ENCODE measurements around the gene RTN1. TPM values are rescaled to one million over a fixed set of nuclear protein-coding genes. Genes with fewer than 3 reads are reported as not detected.

The RTN1 gene
- polyA plus RNA-seq = 45.0 TPM
- long read RNA-seq, donor 1, transcript RTN1-202 (7 exons, 1,703 nt) = major isoform, 6 of 8 reads
- long read RNA-seq, donor 1, partial matches to known transcripts = 0 of 8 reads
- long read RNA-seq, donor 1, other reads (novel, unspliced or antisense) = 0 of 8 reads
- long read RNA-seq, donor 2, transcript RTN1-202 (7 exons, 1,703 nt) = major isoform, 19 of 22 reads
- long read RNA-seq, donor 2, partial matches to known transcripts = 0 of 22 reads
- long read RNA-seq, donor 2, other reads (novel, unspliced or antisense) = 0 of 22 reads
- long read RNA-seq, donor 3 = 0 reads
- long read RNA-seq, donor 4, partial matches to known transcripts = 0 of 1 reads
- long read RNA-seq, donor 4, other reads (novel, unspliced or antisense) = 0 of 1 reads
- long read RNA-seq, donor 5, transcript RTN1-202 (7 exons, 1,703 nt) = major isoform, 7 of 8 reads
- long read RNA-seq, donor 5, partial matches to known transcripts = 0 of 8 reads
- long read RNA-seq, donor 5, other reads (novel, unspliced or antisense) = 0 of 8 reads
- long read RNA-seq, donor 6, transcript RTN1-202 (7 exons, 1,703 nt) = major isoform, 15 of 18 reads
- long read RNA-seq, donor 6, partial matches to known transcripts = 0 of 18 reads
- long read RNA-seq, donor 6, other reads (novel, unspliced or antisense) = 0 of 18 reads
- long read RNA-seq, donor 7, transcript RTN1-202 (7 exons, 1,703 nt) = major isoform, 18 of 19 reads
- long read RNA-seq, donor 7, partial matches to known transcripts = 0 of 19 reads
- long read RNA-seq, donor 7, other reads (novel, unspliced or antisense) = 0 of 19 reads
- long read RNA-seq, donor 8, transcript RTN1-202 (7 exons, 1,703 nt) = major isoform, 14 of 17 reads
- long read RNA-seq, donor 8, partial matches to known transcripts = 0 of 17 reads
- long read RNA-seq, donor 8, other reads (novel, unspliced or antisense) = 0 of 17 reads
- long read RNA-seq, donor 9, transcript RTN1-202 (7 exons, 1,703 nt) = major isoform, 19 of 21 reads
- long read RNA-seq, donor 9, partial matches to known transcripts = 0 of 21 reads
- long read RNA-seq, donor 9, other reads (novel, unspliced or antisense) = 0 of 21 reads
- long read RNA-seq, donor 10, transcript RTN1-202 (7 exons, 1,703 nt) = major isoform, 9 of 11 reads
- long read RNA-seq, donor 10, partial matches to known transcripts = 0 of 11 reads
- long read RNA-seq, donor 10, other reads (novel, unspliced or antisense) = 0 of 11 reads
- long read RNA-seq, donor 11, transcript RTN1-202 (7 exons, 1,703 nt) = major isoform, 15 of 20 reads
- long read RNA-seq, donor 11, partial matches to known transcripts = 0 of 20 reads
- long read RNA-seq, donor 11, other reads (novel, unspliced or antisense) = 0 of 20 reads

- DNase-seq = peak; percentile 20 to 55
- peaks cover 3% of the 10 kb centered on the region for H3K9me3 ChIP-seq (ENCODE audit: control insufficient read depth, low read depth, low read length)
- H3K27me3 ChIP-seq (ENCODE audit: control insufficient read depth, insufficient read depth, low read length) = peaks cover 52% of the 10 kb centered on the region
- no CpG with 5 or more reads among the region's 84 CpGs for WGBS (ENCODE audit: insufficient coverage, low lambda C conversion rate)
- H3K4me1 ChIP-seq (ENCODE audit: control insufficient read depth, insufficient read depth, low read length) = no peaks in the 10 kb centered on the region
- no peak within 1 kb of the TSS for H3K27ac ChIP-seq (ENCODE audit: low read length)
- H3K36me3 ChIP-seq (ENCODE audit: control insufficient read depth, insufficient read depth, low read length) = no peaks in the 10 kb centered on the region
- H3K4me3 ChIP-seq (ENCODE audit: low read length) = peak within 1 kb of the TSS; percentile 22
These were observed at the start of gene RTN1 for GRCh38 chr14:59870277-59871165. Gene RTN1, minus strand, starts transcription at chr14:59870776. Its CDS starts 146 bp downstream, at chr14:59870630.

- 0% methylated on average over 1 of the region's 1 CpG for WGBS (ENCODE audit: insufficient coverage, low lambda C conversion rate)
- Histone ChIP-seq H3K27ac (ENCODE audit: low read length) (peak overlapping the region; percentile 33), H3K4me3 (ENCODE audit: low read length) (peak overlapping the region; percentile 48), H3K27me3 (ENCODE audit: control insufficient read depth, insufficient read depth, low read length) (no peaks in the 10 kb centered on the region), H3K36me3 (ENCODE audit: control insufficient read depth, insufficient read depth, low read length) (no peaks in the 10 kb centered on the region), H3K9me3 (ENCODE audit: control insufficient read depth, low read depth, low read length) (no peaks in the 10 kb centered on the region), H3K4me1 (ENCODE audit: control insufficient read depth, insufficient read depth, low read length) (peaks cover 6% of the 10 kb centered on the region)
- no peak for DNase-seq
These were observed 49.8 kb upstream of the RTN1 start for GRCh38 chr14:59920378-59920683.

- DNase-seq = peak; percentile 93 to 96
- H3K4me1 ChIP-seq (ENCODE audit: control insufficient read depth, insufficient read depth, low read length) = peaks cover 6% of the 10 kb centered on the region
- H3K4me3 ChIP-seq (ENCODE audit: low read length) = peak within 1 kb of the TSS; percentile 48
- no peaks in the 10 kb centered on the region for H3K27me3 ChIP-seq (ENCODE audit: control insufficient read depth, insufficient read depth, low read length)
- peak within 1 kb of the TSS; percentile 62 for H3K27ac ChIP-seq (ENCODE audit: low read length)
- H3K9me3 ChIP-seq (ENCODE audit: control insufficient read depth, low read depth, low read length) = no peaks in the 10 kb centered on the region
- H3K36me3 ChIP-seq (ENCODE audit: control insufficient read depth, insufficient read depth, low read length) = no peaks in the 10 kb centered on the region
- WGBS (ENCODE audit: insufficient coverage, low lambda C conversion rate) = 0% methylated on average over 1 of the region's 57 CpGs
These were observed 49.2 kb upstream of the RTN1 start, which contains the start of gene LRRC9 for GRCh38 chr14:59919570-59920377. Gene LRRC9, plus strand, starts transcription at chr14:59920144.

- H3K4me1 ChIP-seq (ENCODE audit: control insufficient read depth, insufficient read depth, low read length) = peaks cover 6% of the 10 kb centered on the region
- no peaks in the 10 kb centered on the region for H3K27me3 ChIP-seq (ENCODE audit: control insufficient read depth, insufficient read depth, low read length)
- no peaks in the 10 kb centered on the region for H3K9me3 ChIP-seq (ENCODE audit: control insufficient read depth, low read depth, low read length)
- peak overlapping the region; percentile 62 for H3K27ac ChIP-seq (ENCODE audit: low read length)
- peak in 1 of 2 donors; percentile 58 for DNase-seq
- no peaks in the 10 kb centered on the region for H3K36me3 ChIP-seq (ENCODE audit: control insufficient read depth, insufficient read depth, low read length)
- peak overlapping the region; percentile 48 for H3K4me3 ChIP-seq (ENCODE audit: low read length)
- 7% methylated on average over 4 of the region's 18 CpGs for WGBS (ENCODE audit: insufficient coverage, low lambda C conversion rate)
These were observed 48.4 kb upstream of the RTN1 start for GRCh38 chr14:59918824-59919569.

- no peaks in the 10 kb centered on the region for H3K27me3 ChIP-seq (ENCODE audit: control insufficient read depth, insufficient read depth, low read length)
- no peaks in the 10 kb centered on the region for H3K9me3 ChIP-seq (ENCODE audit: control insufficient read depth, low read depth, low read length)
- H3K27ac ChIP-seq (ENCODE audit: low read length) = no peak overlapping the region
- no peaks in the 10 kb centered on the region for H3K4me1 ChIP-seq (ENCODE audit: control insufficient read depth, insufficient read depth, low read length)
- DNase-seq = no peak
- no peak overlapping the region for H3K4me3 ChIP-seq (ENCODE audit: low read length)
- 100% methylated on average over 1 of the region's 1 CpG for WGBS (ENCODE audit: insufficient coverage, low lambda C conversion rate)
- H3K36me3 ChIP-seq (ENCODE audit: control insufficient read depth, insufficient read depth, low read length) = no peaks in the 10 kb centered on the region
These were observed 42.6 kb upstream of the RTN1 start for GRCh38 chr14:59913187-59913586.

GRCh38 chr14:59912443-59912842, 41.9 kb upstream of the RTN1 start:
- no CpG with 5 or more reads among the region's 2 CpGs for WGBS (ENCODE audit: insufficient coverage, low lambda C conversion rate)
- H3K4me1 ChIP-seq (ENCODE audit: control insufficient read depth, insufficient read depth, low read length) = no peaks in the 10 kb centered on the region
- H3K9me3 ChIP-seq (ENCODE audit: control insufficient read depth, low read depth, low read length) = no peaks in the 10 kb centered on the region
- no peak overlapping the region for H3K27ac ChIP-seq (ENCODE audit: low read length)
- no peak for DNase-seq
- no peak overlapping the region for H3K4me3 ChIP-seq (ENCODE audit: low read length)
- H3K36me3 ChIP-seq (ENCODE audit: control insufficient read depth, insufficient read depth, low read length) = no peaks in the 10 kb centered on the region
- no peaks in the 10 kb centered on the region for H3K27me3 ChIP-seq (ENCODE audit: control insufficient read depth, insufficient read depth, low read length)

GRCh38 chr14:59905188-59905587, 34.6 kb upstream of the RTN1 start:
- H3K36me3 ChIP-seq (ENCODE audit: control insufficient read depth, insufficient read depth, low read length) = no peaks in the 10 kb centered on the region
- no peaks in the 10 kb centered on the region for H3K4me1 ChIP-seq (ENCODE audit: control insufficient read depth, insufficient read depth, low read length)
- H3K27ac ChIP-seq (ENCODE audit: low read length) = no peak overlapping the region
- no peaks in the 10 kb centered on the region for H3K9me3 ChIP-seq (ENCODE audit: control insufficient read depth, low read depth, low read length)
- H3K4me3 ChIP-seq (ENCODE audit: low read length) = no peak overlapping the region
- H3K27me3 ChIP-seq (ENCODE audit: control insufficient read depth, insufficient read depth, low read length) = no peaks in the 10 kb centered on the region
- DNase-seq = no peak
- 100% methylated on average over 1 of the region's 2 CpGs for WGBS (ENCODE audit: insufficient coverage, low lambda C conversion rate)

- H3K4me3 ChIP-seq (ENCODE audit: low read length) = no peak overlapping the region
- H3K27me3 ChIP-seq (ENCODE audit: control insufficient read depth, insufficient read depth, low read length) = no peaks in the 10 kb centered on the region
- H3K4me1 ChIP-seq (ENCODE audit: control insufficient read depth, insufficient read depth, low read length) = no peaks in the 10 kb centered on the region
- no CpG with 5 or more reads among the region's 2 CpGs for WGBS (ENCODE audit: insufficient coverage, low lambda C conversion rate)
- no peak overlapping the region for H3K27ac ChIP-seq (ENCODE audit: low read length)
- no peak for DNase-seq
- H3K9me3 ChIP-seq (ENCODE audit: control insufficient read depth, low read depth, low read length) = no peaks in the 10 kb centered on the region
- no peaks in the 10 kb centered on the region for H3K36me3 ChIP-seq (ENCODE audit: control insufficient read depth, insufficient read depth, low read length)
These were observed 33.6 kb upstream of the RTN1 start for GRCh38 chr14:59904184-59904583.
